Activated T-helper 9 cell treated with anti-CD3 and anti-CD28 coated beads, Interleukin-2, amount 50 U/mL, for 16 hours (primary cell): Measurements from ENCODE around the gene TRIML1.
"Not testable (repeated sequence)": the region's sequence is repeated elsewhere in the genome, so short reads cannot be mapped to it uniquely, and the experiment has no call there.

Source experiments
- DNase-seq: peaks from one replicate; pipeline ENCODE4 v3.0.0-alpha.2; 2020; ENCODE audit warnings: low read depth

The TRIML1 gene

DNA sequence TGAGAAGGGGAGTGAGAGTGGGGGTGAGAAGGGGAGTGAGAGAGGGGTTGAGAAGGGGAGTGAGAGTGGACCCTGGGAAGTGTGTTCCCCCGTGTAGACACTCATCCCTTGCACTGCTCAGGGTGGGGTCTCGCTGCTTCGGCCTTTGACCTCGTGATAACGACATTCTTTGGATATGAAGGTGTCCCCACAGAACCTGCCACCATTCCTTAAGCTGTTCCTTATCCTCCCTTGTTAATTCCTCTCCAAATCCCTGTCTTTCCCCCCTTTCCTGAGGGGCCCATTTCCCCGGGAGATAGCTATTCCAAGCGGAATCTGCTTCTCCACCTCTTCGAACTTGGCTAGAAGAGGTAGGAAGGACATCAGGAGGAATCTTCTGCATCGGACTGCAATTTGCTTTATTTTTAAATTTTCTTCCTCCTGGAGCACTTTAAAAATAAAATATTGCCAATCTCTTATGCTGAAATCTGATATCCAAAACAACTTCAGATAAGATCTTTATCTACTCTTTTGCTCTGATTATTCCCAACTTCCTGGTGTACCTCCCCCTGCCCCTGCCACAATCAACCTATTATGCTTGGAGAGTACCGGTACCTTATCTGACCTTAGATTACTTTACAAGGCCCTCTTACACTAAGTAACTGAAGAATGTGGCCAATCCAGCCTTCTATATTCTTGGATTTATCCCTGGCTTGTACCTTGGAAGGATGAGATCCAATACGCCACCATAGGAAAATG is 15.6 kb downstream of the TRIML1 start:
- no peak for DNase-seq

DNA sequence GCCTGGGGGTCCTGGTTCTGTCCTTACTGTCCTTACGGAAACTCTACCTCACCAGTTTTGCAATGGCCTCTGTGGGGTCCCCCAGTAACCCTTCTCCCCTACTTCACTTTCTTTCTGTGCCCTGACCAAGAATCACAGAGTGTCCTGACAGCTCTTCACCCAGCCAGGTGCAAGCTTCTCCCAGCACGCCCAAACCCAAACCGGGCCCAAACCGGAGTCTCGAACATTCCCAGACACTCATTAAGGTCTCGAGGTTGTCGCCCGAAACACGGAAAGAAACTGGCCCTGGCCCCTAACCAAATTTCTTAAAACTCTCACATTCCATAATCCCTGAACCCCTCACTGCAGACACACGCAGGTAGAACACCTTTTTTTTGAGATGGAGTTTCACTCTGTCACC is 19.1 kb downstream of the TRIML1 start:
- no peak for DNase-seq

DNA sequence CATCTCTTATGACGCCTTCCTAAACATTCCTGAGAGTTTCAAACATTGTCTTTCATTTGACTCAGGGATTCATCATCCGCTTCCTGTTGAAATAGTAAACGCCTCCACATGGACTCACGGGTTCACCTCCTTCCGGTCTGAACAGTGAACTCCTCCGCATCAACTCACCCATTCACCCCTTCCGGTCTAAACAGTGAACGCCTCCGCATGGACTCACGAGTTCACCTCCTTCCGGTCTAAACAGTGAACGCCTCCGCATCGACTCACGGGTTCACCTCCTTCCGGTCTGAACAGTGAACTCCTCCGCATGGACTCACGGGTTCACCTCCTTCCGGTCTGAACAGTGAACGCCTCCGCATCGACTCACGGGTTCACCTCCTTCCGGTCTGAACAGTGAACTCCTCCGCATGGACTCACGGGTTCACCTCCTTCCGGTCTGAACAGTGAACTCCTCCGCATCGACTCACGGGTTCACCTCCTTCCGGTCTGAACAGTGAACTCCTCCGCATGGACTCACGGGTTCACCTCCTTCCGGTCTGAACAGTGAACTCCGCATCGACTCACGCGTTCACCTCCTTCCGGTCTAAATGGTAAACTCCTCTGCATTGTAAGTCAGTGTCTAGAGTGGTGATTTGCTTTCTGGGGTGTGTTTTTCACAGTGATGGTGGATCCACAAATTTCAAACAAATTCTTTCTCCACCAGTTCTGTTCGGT is 20.4 kb downstream of the TRIML1 start:
- DNase-seq = not testable (repeated sequence)

DNA sequence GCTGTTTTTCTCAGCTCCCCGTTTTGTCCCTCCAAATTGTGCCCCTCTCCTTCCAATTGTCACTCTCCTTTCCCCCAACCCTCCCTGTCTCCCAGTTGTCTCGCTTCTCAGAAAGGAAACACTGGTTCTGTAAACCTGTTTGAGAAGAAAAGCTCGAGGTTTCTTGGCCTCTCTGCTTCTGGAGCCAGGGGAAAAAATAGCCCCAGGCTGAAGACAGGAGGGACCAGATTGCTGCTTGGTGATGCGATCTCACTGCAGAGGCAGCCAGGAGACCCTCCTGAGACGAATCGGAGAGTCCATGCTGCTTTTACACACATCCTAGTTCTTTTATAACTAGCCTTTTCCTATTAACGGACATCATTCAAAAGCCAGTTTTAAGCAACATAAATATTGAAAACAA is 21.2 kb downstream of the TRIML1 start:
- no peak for DNase-seq

DNA sequence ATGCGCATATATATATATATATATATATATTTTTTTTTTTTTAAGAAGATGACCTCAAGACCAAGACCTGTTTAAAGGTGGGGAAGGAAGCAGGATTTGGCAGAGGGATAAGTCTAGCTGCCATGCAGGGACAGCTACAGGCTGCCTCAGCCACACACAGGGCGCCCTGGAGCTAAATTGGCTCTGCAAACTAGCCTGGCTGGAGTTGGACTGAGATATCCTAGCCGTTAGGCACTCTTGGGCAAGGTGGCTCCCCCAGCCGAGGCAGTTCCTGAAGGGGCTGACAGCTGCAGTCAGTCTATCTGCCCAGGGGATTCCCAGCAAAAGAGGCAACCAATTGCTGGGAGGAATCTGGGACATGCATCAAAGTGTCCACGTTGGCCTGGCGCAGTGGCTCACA is 21.9 kb downstream of the TRIML1 start:
- DNase-seq = no peak

DNA sequence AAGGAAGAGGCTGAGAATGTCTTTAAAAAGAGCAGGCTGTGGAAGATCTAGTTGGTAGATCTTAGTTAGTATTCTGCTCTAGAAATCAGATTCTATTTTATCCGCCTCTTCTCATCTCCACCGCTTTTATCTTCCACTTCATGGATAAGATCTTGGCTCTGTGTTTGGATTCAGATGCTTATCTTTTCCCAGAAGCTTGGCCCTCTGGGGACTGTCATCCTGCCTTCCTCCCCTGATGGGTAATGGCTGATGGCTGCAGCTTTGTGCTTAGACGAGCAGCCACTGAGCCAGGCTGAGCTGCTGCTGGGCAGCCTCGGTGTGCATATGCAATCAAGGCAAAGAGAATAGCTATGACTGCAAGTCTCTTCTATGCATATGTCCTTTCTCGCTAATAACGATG is 23.5 kb downstream of the TRIML1 start:
- no peak for DNase-seq

DNA sequence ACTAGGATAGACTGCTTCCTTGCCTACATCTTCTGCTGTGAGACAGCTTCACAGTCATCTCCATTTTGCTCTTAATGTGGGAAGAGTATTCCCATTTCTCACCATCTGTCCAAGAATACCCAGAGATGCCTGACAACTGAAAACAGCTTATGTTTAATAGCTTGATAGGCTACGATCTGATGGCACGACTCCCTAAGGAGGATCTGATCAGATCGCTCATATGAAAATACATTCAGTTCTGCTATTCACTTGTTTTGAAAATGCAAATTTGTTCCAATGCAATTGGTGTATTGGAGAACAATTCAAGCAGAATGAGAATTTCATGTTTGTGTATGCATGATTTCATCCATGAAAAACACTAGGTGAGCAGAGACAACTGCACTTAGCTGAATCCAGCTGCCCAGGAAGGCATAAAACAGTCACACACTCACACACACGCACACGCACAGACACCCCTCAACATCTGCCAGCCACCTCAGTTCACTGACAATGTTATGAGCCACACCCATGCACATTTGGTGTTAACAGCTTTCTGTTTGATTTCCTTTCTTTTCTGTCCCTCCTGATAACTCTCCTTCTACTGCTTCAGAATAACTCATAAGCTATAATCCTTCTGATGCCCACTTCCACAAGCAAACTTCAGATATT is 29.6 kb downstream of the TRIML1 start:
- no peak for DNase-seq

DNA sequence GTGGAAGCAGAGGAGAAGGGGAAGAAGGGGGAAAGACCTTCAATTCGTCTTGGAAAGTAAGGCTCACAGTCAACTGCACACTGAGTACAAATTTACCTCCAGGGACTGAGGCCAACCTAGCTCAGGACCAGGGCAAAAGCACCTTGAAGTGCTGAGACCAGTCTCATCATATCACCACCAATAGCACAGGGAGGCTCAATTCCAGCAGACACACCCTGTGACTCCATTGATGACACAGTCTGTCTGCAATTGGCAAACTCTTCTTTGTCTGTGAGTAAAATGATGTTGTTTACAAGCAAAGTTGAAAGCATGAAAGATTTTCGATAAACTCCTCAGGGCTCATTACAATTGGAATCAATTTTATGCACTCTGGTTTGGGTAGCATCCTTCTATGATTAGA is 32.3 kb downstream of the TRIML1 start:
- no peak for DNase-seq

DNA sequence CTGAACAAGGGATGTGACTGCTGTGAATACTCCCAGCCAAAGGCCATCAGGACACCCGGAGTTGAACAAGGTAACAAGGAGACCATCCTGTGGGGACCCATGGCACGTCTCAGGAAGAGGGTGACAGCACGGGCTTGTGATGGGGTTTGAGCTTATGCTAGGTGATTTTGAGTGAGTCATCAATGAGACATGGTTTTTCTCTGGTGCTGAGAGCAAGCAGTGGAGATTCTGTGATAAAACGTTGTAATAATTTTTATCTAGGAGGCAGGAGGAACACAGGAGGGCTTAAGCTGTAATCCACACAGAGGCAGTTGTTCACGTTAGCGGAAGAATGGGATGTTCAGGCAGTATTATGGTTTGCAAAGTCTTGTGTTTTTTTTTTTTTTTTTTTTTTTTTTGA is 36.0 kb downstream of the TRIML1 start:
- no peak for DNase-seq

DNA sequence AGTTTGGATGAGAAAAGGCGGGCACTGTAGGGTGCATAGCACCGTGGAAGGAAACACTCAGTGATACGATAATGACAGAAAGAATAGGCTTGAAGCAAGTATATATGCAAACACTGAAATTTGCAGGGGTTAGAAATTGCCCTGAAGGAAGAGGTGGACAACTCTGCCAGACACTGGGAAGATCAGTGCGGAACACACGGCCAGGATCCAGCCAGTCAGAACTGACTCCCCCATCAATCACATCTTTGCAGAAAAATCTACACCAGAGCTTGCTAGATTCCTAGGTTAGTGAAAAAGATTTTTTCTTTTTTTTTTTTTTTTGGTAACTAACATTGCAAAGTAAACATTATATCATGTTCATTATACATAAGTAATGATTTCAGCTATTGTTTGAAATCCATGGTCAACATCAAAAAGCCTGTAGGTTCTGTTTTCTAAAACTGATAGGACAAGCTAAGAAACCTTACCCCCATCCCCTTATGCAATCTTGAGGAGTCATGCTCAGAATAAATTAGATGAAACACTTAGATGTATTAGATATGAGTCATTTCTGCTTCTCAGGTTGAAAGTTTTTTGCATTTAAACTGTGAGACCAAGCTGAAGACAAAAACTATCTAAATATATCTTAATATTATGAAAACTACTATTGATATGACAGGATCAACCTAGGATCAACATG is 38.9 kb downstream of the TRIML1 start:
- no peak for DNase-seq

DNA sequence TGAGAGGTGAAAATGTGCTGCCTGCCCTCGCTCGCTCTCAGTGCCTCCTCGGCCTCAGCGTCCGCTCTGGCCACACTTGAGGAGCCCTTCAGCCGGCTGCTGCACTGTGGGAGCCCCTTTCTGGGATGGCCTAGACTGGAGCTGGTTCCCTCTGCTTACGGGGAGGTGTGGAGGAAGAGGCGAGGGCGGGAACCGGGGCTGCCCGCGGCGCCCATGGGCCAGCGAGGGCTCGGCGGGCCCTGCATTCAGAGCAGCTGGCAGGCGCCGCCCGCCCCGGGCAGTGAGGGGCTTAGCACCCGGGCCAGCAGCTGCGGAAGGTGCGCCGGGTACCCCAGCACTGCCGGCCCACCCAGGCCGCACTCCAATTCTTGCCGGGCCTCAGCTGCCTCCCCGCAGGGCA is 39.6 kb downstream of the TRIML1 start:
- no peak for DNase-seq

DNA sequence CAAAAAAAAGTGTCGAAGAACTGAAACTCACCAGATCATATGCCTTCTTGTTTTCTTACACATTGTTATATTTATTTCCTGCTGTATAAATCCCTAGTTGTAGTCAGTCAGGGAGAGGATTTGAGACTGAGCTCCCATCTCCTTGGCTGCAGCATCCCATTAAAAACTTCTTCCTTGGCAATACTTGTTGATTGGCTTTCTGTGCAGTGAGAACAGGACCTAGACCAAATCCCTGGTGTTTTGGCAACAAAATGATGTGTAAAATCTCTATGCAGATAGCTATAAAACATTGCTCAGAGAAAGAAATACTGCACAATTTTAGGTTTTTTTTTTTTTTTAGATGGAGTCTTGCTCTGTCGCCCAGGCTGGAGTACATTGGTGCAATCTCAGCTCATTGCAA is 47.9 kb downstream of the TRIML1 start:
- DNase-seq = no peak

DNA sequence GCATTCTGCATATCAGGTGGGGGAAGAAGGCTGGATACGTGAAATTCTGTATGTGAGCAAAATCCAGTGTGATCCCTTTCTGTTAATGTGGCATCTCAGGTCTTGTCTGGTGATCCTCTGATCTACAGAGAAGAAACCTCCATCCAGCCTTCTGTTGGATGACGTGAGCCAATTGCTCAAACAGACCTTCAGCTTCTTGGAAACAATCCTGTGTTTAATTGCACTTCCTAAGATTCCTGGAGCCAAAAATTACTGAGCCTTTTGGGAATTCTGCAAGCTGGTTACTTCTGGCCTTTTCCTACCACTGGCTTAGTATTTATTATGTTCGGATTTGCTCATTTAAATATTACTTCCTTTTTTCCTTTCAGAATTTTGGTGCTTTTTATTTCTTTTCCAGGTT is 51.2 kb downstream of the TRIML1 start:
- no peak for DNase-seq

DNA sequence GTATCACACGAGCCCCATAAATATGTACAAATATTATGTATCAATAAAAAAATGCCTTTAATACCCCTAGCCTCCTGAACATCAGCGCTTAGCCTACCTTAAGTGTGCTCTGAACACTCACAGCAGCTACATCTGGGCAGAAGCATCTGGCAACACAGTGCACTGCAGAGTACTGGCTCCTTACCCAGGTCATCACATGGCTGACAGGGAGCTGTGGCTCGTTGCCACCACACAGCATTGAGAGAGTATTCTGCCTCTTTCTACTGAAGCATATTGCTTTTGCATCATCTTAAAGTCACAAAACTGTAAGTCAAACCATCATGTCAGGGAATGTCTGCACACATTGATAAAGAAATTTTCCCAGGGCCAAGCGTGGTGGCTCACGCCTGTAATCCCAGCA is 55.2 kb downstream of the TRIML1 start:
- DNase-seq = no peak

DNA sequence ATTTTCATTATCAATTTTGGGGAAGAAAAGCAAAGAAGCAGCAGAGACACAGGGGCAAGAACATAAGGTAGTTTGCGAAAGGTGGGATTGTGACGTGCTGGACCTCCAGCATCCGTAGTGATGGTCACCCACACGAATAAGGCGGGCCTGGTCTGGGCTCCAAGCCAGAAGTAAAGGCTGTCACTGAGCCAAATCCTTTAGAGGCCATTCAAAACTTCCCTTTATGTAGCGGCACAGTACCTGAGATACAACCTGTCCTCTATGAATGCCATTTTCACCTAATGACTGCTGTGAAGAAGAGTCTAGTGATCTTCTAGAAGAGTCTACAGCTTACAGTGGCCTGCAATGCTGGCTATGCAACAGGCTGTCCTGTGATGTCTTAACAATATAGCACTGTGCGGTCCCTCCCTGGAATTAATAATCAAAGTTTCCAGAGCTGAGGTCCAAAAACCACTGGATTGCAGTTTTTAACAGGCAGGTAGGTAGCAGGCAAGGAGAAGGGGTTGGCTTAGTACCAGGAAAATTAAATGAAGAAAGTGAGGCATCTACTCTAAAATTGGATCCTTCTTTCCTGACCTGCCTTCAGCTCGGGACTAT is 56.2 kb downstream of the TRIML1 start:
- no peak for DNase-seq

DNA sequence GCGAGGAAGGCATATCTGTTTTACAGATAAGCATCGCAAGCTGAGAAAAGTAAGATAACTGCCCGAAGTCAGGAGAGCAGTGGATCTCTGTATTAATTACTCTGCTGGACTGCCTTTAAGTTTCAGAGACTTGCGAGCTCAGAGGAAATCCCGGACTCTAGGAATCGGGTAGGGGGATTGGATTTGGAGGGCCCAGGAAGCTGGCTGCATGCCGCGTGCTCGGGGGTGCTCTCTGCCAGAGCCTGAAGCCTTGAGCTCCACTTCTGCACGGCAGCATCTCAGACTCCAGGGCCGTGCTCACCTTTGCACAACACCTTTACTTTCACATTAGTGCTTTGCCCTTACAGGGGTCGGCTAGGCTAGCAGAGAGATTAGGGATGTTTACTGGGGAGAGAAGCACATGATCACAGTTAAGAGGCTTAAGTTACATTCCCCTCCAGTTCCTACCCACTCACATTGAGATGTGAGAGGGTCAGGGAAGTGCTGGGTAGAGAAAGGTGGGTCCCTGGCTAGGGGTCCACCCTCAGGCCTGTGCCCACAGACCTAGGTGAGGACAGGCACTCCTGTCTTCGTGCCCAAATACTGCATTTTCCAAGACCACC is 57.0 kb downstream of the TRIML1 start:
- DNase-seq = no peak
